ENCODE data around the gene PSME2.

The PSME2 gene

GRCh38 chr14:24179294-24179960 is 33.0 kb upstream of the PSME2 start:
- no peak for DNase-seq

DNA sequence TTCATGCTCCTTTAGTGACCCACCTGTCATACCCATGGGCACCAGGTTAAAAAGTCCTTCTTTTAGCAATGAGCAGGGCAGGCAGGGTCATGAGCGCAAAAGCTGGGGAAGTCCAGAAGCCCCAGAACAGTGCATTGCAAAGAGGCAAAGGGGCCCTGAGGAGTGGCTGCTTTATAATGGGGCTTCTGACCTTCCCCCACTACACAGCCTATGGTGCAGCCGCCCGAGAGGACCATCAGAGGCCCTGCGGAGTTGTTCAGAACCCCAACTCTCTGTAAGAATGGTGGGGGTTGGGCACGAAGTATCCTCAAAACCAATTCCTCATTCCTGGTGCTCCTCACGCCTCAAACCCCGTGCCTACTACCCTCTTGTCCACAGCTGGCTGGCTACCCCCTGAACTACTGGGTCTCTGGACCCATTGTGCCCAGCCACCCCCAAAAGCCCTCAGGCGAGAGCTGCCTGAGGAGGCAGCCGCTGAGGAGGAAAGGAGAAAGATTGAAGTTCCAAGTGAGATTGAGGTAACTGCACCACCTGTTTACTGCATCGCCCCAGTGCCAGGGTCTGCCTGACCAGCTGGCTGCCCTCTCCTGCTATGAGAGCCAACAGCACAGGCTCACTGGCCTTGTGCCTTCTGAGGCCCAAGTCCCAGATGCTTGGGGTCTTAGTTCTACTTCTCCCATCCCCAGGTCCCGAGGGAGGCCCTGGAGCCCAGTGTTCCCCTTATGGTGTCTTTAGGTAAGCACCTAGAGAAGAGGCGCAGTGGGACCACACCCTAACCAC is 32.2 kb upstream of the PSME2 start:
- DNase-seq, result no peak

DNA sequence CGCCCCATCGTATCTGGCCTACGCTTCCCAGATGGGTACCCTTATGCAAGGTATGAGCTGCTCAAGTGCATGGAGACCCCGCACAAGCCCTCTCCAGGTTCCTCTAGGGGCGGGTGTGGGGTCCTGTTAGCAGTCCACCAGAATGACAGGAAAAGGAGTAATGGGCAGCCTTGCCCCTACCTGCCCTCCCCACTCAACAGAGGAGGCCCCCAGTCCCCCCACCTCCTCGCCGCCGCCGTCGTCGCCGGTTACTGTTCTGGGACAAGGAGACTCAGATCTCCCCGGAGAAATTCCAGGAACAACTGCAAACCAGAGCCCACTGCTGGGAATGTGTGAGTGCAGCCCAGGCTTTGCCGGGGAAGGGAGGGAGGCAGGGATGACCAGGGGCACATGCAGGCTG is 31.5 kb upstream of the PSME2 start:
- DNase-seq, result no peak

GRCh38 chr14:24177041-24177825 is 30.8 kb upstream of the PSME2 start:
- DNase-seq, result no peak

GRCh38 chr14:24176599-24176998 is 30.2 kb upstream of the PSME2 start:
- no peak for DNase-seq

GRCh38 chr14:24172871-24173281 is 26.5 kb upstream of the PSME2 start:
- no peak for DNase-seq

DNA sequence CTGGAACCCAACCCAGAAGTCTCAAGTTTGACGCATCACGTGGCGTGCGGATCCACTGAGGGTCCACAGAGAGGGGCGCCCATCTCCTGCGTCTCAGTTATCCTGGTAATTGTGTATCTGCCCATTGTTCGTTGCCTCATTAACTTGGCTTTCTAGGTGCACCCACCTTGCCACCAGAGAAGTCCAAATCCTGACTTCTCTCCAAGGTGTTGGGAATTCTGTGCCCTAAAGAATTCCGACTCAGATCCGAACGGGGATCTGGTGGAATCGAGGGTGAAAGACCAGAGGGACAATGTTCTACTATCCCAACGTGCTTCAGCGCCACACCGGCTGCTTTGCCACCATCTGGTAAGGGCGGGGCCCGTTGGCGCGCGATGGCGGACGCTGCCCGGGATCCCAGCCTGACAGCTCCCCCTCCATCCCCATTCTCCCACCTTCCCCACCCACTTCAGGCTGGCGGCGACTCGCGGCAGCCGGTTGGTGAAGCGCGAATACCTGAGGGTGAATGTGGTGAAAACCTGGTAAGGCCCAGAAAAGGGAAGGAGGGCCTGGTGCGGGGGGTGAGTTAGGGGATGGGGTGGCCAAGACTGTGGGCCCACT is 26.0 kb upstream of the PSME2 start:
- DNase-seq, result no peak

DNA sequence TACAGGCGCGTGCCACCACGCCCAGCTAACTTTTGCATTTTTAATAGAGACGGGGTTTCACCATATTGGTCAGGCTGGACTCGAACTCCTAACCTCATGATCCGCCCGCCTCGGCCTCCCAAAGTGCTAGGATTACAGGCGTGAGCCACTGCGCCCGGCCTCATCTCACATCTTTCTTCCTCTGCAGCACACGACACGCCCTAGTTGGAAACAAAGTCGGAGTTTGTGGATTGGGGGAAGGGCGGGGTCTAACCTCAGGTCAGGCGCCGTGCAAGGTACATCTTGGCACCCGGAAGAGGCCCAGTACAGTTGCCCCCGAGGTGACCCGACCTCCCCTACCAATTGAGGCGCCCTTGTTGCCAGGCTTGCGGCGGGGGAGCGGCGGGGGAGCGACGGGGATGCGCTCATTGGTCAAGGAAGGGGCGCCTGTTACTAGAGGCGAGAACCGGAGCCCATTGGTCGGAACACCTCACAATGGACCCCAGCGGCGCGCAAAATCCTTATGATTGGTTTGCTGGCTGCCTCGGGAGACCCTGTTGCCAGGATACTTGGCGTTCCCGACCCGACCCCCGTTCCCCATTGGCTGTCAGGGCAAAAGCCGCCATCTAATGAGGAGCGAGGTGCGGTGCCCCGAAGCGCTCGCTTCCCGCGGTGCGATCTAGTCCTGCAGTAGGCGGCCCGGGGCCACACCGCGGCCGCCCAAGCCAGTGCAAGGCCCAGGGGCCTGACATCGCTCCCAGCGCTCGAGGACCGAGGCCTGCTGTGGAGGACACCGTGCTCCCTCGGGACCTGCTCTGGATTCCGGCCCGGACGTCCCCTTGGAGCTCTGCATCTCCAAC is 25.2 kb upstream of the PSME2 start, which contains the start of gene REC8:
TSS of gene REC8 (plus strand) at position 659 of the 839 bp plus-strand sequence. CDS start 473 bp downstream, outside the sequence.
- no peak for DNase-seq

- DNase-seq, result no peak
Measured at GRCh38 chr14:24167469-24168114, 21.2 kb upstream of the PSME2 start.

- DNase-seq, result no peak
Measured at GRCh38 chr14:24165785-24166184, 19.4 kb upstream of the PSME2 start.

- no peak for DNase-seq
Measured at GRCh38 chr14:24164518-24164991, 18.1 kb upstream of the PSME2 start.

DNA sequence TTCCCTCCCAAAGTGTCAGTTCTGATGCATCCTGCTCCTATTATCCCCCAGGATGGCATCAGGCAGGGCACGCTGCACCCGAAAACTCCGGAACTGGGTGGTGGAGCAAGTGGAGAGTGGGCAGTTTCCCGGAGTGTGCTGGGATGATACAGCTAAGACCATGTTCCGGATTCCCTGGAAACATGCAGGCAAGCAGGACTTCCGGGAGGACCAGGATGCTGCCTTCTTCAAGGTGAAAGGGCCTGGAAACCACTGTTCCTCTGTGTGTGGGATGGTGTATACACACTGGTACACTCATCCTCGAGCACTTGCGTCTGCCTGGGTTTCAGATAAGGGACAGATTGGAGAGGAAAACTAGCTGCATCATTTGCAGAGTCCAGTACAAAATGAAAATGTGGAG is 15.7 kb upstream of the PSME2 start:
- DNase-seq, result no peak

DNA sequence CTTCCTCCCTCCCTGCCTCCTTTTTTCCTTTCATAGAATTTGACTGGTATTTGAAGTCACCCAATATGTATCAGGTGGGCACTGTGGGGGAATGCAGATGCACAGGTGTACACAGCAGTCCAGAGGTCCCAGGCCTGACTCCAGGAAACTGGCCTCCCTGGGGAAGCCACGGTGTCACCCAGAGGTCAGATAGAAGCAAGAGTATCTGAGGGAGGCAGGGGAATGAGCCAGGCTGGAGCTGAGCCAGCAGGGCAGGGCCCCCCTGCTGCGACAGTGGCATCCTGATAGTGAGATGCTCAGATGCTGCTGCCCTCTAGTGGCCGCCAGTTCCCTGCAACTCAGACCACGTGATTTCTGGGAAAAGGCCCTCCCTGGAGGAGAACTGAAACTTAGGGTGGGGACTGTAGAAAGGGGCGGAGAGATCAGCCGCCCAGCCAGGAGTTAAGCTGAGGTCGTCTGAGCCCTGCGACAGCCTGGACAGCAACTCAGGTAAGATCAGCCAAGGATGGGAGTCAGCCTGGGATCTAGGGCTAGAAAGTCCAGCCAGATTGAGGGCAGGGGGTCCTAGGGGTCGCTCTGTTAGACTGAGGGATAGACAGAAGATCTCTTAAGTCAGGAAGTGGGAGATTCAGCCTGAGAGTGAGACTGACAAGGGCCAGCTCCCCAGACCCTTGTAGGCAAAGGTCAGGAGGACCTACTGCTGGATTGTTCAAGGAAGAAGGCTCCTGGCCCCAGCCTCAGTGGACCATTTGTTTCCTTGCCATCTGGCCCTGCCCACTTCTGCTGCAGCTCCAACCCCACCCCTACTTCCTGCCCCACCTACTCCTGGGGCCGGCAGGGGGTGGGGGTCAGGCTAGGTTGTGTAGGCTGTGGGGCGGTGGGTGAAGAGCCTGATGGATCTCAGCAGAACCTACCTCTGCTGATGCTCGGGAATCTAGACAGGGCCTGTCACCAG is 14.7 kb upstream of the PSME2 start, which contains the start of gene IRF9:
TSS of gene IRF9 (plus strand) at position 416 of the 955 bp plus-strand sequence. CDS start 880 bp downstream, outside the sequence.
- DNase-seq, result peak; percentile 92

DNA sequence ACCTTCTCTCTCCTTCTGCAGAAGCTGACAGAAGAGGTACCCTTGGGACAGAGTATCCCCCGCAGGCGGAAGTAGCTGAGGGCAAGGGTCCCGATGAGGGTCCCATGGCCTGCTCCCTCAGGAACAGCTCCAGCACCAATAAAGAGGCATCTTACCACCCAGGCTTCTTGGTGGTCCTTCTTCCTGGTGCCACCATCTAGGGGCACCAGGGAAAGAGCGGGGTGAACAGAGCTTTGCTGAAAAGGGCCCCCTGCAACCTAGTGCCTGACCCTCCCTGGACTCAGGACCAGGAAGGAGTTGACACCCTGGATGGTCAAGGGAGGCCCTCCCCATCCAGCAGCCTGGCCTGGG is 14.1 kb upstream of the PSME2 start:
- no peak for DNase-seq

DNA sequence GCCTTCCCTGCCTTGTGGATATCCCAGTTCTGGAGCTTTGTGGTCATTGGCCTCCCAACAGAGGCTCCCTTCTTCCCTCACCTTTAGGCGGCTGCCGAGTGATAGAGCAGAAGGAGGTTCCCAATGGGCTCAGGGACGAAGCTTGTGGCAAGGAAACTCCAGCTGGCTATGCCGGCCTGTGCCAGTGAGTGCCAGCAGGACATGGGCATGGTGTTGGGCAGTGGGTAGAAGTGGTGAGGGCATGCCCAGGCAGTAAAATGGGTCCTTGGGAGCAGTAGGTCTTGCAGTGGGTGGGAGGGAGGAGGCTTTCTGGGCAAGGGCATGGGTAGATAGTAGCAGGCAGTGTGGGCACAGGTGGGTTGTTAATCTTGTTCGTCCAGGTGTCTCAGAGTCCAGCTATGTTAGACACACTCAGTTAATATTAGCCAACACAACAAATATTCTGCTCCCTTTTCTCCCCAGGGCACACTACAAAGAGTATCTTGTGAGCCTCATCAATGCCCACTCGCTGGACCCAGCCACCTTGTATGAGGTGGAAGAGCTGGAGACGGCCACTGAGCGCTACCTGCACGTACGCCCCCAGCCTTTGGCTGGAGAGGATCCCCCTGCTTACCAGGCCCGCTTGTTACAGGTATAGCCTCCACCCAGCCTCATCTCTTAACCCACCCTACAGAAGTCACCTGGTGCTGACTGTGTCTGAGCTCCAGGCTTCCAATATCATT is 13.5 kb upstream of the PSME2 start:
- DNase-seq, result no peak

- no peak for DNase-seq
Measured at GRCh38 chr14:24157331-24157730, 10.9 kb upstream of the PSME2 start.

DNA sequence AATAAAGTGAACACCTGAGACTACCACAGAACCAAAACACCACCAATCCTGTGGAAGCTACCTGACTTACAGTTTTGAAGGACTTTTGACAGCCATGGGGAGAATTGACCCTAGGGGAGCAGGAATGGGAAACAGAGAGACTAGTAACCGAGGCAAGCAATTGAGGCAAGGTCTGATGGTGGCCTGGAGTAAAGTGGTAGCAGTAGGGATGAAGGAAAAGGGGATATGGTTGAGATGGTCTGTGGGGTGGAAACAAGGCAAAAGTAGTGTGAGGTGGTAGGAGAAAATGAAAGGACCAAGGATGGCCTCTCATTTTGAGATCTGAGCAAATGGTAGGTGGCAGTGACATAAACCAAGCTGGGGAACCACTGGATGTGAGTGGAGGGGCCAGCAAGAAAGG is 10.4 kb upstream of the PSME2 start:
- no peak for DNase-seq

DNA sequence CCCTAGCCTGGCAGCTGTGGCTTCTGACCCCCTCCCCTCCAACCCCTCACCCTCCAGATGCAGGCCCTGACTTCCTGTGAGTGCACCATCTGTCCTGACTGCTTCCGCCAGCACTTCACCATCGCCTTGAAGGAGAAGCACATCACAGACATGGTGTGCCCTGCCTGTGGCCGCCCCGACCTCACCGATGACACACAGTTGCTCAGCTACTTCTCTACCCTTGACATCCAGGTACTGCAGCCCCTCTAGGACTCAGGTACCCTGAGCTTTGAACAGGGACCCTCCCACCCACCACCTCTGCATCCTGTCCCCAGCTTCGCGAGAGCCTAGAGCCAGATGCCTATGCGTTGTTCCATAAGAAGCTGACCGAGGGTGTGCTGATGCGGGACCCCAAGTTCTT is 8.7 kb upstream of the PSME2 start:
- no peak for DNase-seq

GRCh38 chr14:24151404-24152080 is 5.1 kb upstream of the PSME2 start:
- no peak for DNase-seq

All from amniotic stem cell (primary cell).